Naive B cell (primary cell): ENCODE measurements around the gene SIGLEC10. TPM values are rescaled to one million over a fixed set of nuclear protein-coding genes. Genes with fewer than 3 reads are reported as not detected.
A peak's percentile ranks its signal among the peaks of the same experiment; 100 is the strongest.
"Not testable (repeated sequence)": the region's sequence is repeated elsewhere in the genome, so short reads cannot be mapped to it uniquely, and the experiment has no call there.

Source experiments
- ATAC-seq, 2 donors: fragments of 150-1000 bp; cut with Tn5 transposase; 2 replicates each; pipeline ENCODE4 v1.10.0; 2021; ENCODE audit warnings: low read depth in 2 of 2, mild to moderate bottlenecking in 2 of 2, moderate library complexity in 2 of 2
- DNase-seq: peaks from one replicate; pipeline ENCODE4 v3.0.0; 2022
- H3K27ac Mint-ChIP-seq, 6 donors: one replicate each; pipeline ENCODE4 v1.8.0; 2020 to 2022; ENCODE audit warnings: mild to moderate bottlenecking in 6 of 6, mixed read lengths in 6 of 6, moderate library complexity in 5 of 6, inconsistent platforms in 2 of 6
- H3K27me3 Mint-ChIP-seq, 3 donors: one replicate each; pipeline ENCODE4 v1.8.0; 2021 to 2022; ENCODE audit warnings: mixed read lengths in 3 of 3, mild to moderate bottlenecking in 1 of 3
- H3K36me3 Mint-ChIP-seq, 2 donors: one replicate each; pipeline ENCODE4 v1.8.0; 2020 to 2022; ENCODE audit warnings: mixed read lengths in 2 of 2, inconsistent platforms in 1 of 2, mild to moderate bottlenecking in 1 of 2
- H3K4me1 Mint-ChIP-seq, 3 donors: one replicate each; pipeline ENCODE4 v1.8.0; 2020 to 2022; ENCODE audit warnings: mixed read lengths in 3 of 3, inconsistent platforms in 1 of 3, mild to moderate bottlenecking in 1 of 3, moderate library complexity in 1 of 3
- H3K4me3 Mint-ChIP-seq, 8 donors: one replicate each; pipeline ENCODE4 v1.8.0; 2020 to 2022; ENCODE audit warnings: mild to moderate bottlenecking in 8 of 8, mixed read lengths in 8 of 8, moderate library complexity in 8 of 8, inconsistent platforms in 2 of 8
- H3K9me3 Mint-ChIP-seq, 7 donors: one replicate each; pipeline ENCODE4 v1.8.0; 2020 to 2022; ENCODE audit warnings: mixed read lengths in 7 of 7, mild to moderate bottlenecking in 5 of 7, inconsistent platforms in 2 of 7, moderate library complexity in 1 of 7
- polyA plus RNA-seq, 6 donors: library from polyadenylated mRNA; unstranded; fragments of 300-500 nt; fragmentation: Illumina TruSeq; gene quantifications; one replicate each; pipeline ENCODE4 v1.2.3, GENCODE V29; 2021; ENCODE audit warnings: low read depth in 6 of 6

The SIGLEC10 gene
- polyA plus RNA-seq, 6 donors from 2014 or later: 43.9 to 75.2 (median 55.8) TPM

DNA sequence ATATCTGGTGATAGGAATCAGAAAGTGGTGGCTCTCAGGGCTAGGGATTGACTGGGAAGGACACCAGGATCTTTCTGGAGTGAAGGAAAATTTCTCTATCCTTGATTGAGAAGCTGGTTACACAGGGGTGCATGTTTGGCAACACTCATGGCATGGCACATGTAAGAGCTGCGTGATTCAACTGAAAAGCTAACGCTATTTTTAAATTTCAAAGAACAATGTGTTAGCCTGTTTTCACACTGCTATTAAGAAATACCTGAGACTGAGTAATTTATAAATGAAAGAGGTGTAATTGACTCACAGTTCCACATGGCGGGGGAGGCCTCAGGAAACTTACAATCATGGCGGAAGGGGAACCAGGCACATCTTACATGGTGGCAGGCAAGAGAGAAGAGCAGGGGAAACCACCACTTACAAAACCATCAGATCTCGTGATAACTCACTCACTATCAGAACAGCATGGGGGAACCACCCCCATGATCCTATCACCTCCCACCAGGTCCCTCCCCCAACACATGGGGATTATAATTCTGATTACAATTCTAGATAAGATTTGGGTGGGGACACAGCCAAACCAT is 33.4 kb upstream of the SIGLEC10 start:
- DNase-seq (no peak), ATAC-seq (no peak)
- H3K4me1 Mint-ChIP-seq: peaks cover 6 to 10% (median 8%) of the 10 kb centered on the region in 3 donors
- no peak overlapping the region for H3K27ac Mint-ChIP-seq
- peaks cover 5 to 8% of the 10 kb centered on the region in 2 donors for H3K36me3 Mint-ChIP-seq
- peaks cover 0 to 19% (median 6%) of the 10 kb centered on the region in 7 donors for H3K9me3 Mint-ChIP-seq
- H3K4me3 Mint-ChIP-seq: no peak overlapping the region
- peaks cover 50 to 63% (median 51%) of the 10 kb centered on the region in 3 donors for H3K27me3 Mint-ChIP-seq

- Mint-ChIP-seq H3K36me3 (peaks cover 5 to 8% of the 10 kb centered on the region in 2 donors), H3K9me3 (peaks cover 0 to 19% (median 6%) of the 10 kb centered on the region in 7 donors), H3K4me1 (peaks cover 6 to 10% (median 8%) of the 10 kb centered on the region in 3 donors), H3K27ac (no peak overlapping the region), H3K4me3 (peak overlapping the region in 1 of 8 donors; percentile 63), H3K27me3 (peaks cover 42 to 66% (median 45%) of the 10 kb centered on the region in 3 donors)
- DNase-seq (no peak), ATAC-seq (no peak)
Measured at GRCh38 chr19:51448411-51449016, 31.1 kb upstream of the SIGLEC10 start.

DNA sequence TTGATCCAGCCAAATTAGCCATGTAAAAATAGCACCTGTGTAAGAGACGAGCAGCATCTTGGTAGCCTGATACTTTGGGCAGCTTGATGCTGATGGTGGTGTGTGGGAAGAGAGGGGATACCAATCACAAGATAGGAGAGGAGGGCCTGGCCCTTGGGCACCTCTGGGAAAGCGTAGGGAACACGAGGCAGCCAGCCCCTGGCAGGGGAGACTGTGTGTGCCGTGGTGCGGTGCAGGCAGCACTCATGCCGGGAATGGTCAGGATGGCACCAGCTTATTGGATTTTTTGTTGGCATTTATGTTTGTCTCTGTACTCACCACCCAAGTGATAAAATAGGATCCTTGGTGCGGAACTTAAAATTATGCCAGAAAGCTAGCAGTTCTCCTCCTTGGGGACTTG is 30.6 kb upstream of the SIGLEC10 start:
- H3K4me3 Mint-ChIP-seq: no peak overlapping the region
- peaks cover 42 to 65% (median 42%) of the 10 kb centered on the region in 3 donors for H3K27me3 Mint-ChIP-seq
- H3K4me1 Mint-ChIP-seq: peaks cover 7 to 14% (median 8%) of the 10 kb centered on the region in 3 donors
- no peak overlapping the region for H3K27ac Mint-ChIP-seq
- peaks cover 0 to 19% (median 6%) of the 10 kb centered on the region in 7 donors for H3K9me3 Mint-ChIP-seq
- DNase-seq: no peak
- H3K36me3 Mint-ChIP-seq: peaks cover 5 to 8% of the 10 kb centered on the region in 2 donors
- ATAC-seq: no peak

- Mint-ChIP-seq H3K4me1 (peaks cover 11 to 19% (median 12%) of the 10 kb centered on the region in 3 donors), H3K9me3 (peaks cover 0 to 19% (median 6%) of the 10 kb centered on the region in 7 donors), H3K27me3 (peaks cover 42 to 64% (median 42%) of the 10 kb centered on the region in 3 donors)
- not testable (repeated sequence) for H3K4me3 Mint-ChIP-seq, ATAC-seq, H3K27ac Mint-ChIP-seq, H3K36me3 Mint-ChIP-seq, DNase-seq
Measured at GRCh38 chr19:51447510-51447909, 30.1 kb upstream of the SIGLEC10 start.

DNA sequence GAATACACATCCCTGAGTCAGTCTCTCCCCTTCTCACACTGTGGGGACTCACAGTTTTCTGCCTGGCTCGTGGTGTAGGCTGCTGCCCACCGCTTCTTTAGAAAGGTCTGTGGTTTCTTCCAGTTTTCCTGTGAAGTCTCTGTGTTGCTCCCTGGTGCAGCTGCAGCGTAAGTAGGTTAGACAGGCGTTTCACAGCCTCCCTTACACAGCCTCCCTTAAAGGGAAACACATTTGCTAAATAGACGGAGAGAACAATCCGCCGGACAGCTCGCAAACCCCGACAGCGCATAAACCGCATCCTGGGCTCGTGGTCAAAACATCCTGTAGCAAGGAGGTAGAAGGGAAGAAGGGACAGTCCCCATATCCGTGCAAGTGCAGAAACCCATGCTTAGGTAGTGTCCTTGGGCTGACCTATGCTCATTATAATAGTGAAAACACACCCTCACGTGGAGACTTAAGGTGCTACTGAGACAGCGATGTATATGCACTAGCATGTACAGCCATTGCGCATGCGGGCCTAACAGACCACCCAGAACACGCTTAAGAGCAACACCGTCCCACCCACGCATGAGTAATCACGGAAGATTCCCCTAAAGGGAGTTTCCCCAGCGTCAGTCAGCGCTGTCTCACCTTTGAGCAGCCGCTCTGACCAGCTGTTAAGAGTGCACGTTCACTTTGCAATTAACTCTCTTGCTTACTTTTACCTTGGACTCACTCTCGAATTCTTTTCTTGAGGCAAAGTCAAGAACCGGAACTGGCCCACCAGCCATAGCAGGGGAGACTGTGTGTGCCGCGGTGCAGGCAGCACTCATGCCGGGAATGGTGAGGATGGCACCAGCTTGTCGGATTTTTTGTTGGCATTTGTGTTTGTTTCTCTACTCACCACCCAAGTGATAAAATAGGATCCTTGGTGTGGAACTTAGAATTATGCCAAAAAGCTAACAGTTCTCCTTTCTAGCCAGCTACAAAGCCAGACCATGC is 24.3 kb upstream of the SIGLEC10 start:
- ATAC-seq (peak; percentile 83 to 86), DNase-seq (peak; percentile 80)
- Mint-ChIP-seq H3K36me3 (no peaks in the 10 kb centered on the region), H3K4me1 (peaks cover 25 to 38% (median 38%) of the 10 kb centered on the region in 3 donors), H3K27ac (peak overlapping the region; percentile 17 to 97 (median 94)), H3K27me3 (peaks cover 6 to 24% (median 14%) of the 10 kb centered on the region in 3 donors), H3K4me3 (peak overlapping the region; percentile 48 to 85 (median 74)), H3K9me3 (peaks cover 0 to 3% (median 0%) of the 10 kb centered on the region in 7 donors)

GRCh38 chr19:51440846-51441409 is 23.5 kb upstream of the SIGLEC10 start:
- no peaks in the 10 kb centered on the region for H3K36me3 Mint-ChIP-seq
- ATAC-seq (no peak), DNase-seq (no peak)
- H3K9me3 Mint-ChIP-seq: no peaks in the 10 kb centered on the region
- peak overlapping the region; percentile 4 to 97 (median 94) for H3K27ac Mint-ChIP-seq
- H3K4me3 Mint-ChIP-seq: peak overlapping the region in 6 of 8 donors; percentile 48 to 81 (median 74)
- H3K27me3 Mint-ChIP-seq: peaks cover 9 to 29% (median 12%) of the 10 kb centered on the region in 3 donors
- H3K4me1 Mint-ChIP-seq: peaks cover 25 to 38% (median 38%) of the 10 kb centered on the region in 3 donors

DNA sequence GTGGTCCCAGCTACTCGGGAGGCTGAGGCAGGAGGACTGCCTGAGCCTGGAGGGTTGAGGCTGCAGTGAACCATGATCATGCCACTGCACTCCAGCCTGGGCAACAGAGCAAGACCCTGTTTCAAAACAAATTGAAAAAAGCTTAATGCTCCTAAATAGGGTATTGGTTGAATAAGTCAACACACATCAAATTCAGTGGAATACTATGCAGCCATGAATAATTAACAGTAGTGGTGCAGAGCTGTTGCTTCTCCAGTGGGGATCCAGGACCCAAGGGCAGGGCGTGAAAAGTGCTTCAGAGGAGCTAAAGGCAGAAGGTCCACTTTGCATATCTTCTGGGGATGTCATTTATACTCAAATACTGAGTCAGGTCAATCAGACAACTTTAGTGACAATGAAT is 22.6 kb upstream of the SIGLEC10 start:
- Mint-ChIP-seq H3K27ac (peak overlapping the region in 4 of 6 donors; percentile 38 to 91 (median 90)), H3K4me3 (peak overlapping the region in 1 of 8 donors; percentile 12), H3K27me3 (peaks cover 8 to 21% (median 9%) of the 10 kb centered on the region in 3 donors), H3K9me3 (no peaks in the 10 kb centered on the region), H3K4me1 (peaks cover 25 to 38% (median 38%) of the 10 kb centered on the region in 3 donors), H3K36me3 (no peaks in the 10 kb centered on the region)
- ATAC-seq: no peak
- no peak for DNase-seq

- peak overlapping the region in 2 of 6 donors; percentile 32 to 51 for H3K27ac Mint-ChIP-seq
Measured at GRCh38 chr19:51439021-51439465, 21.6 kb upstream of the SIGLEC10 start.

DNA sequence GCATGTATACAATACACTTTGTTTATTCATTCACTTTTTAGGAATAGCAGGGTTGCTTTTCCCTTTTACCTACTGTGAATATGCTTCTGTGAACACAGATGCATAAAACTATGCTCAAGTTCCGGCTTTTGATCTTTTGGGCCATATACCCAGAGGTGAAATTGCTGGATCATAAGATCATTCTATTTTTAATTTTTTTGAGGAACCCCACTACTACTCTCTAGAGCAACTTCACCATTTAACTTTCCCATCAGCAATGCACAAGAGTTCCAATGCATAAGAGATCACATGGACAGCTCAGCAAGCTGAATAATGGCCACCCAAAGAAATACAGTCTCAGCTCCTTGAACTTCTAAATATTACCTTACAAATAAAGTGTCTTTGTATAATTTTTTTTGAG is 17.0 kb upstream of the SIGLEC10 start:
- Mint-ChIP-seq H3K27ac (no peak overlapping the region), H3K9me3 (no peaks in the 10 kb centered on the region), H3K4me3 (no peak overlapping the region), H3K36me3 (no peaks in the 10 kb centered on the region), H3K27me3 (peaks cover 9 to 20% (median 12%) of the 10 kb centered on the region in 3 donors), H3K4me1 (peaks cover 5 to 11% (median 9%) of the 10 kb centered on the region in 3 donors)
- DNase-seq (no peak), ATAC-seq (no peak)

More at GRCh38 chr19:51439021-51439465, 21.6 kb upstream of the SIGLEC10 start:
- no peaks in the 10 kb centered on the region for H3K36me3 Mint-ChIP-seq
- H3K4me1 Mint-ChIP-seq: peaks cover 25 to 38% (median 38%) of the 10 kb centered on the region in 3 donors
- H3K27me3 Mint-ChIP-seq: peaks cover 8 to 19% (median 9%) of the 10 kb centered on the region in 3 donors
- DNase-seq (peak; percentile 57), ATAC-seq (peak in 1 of 2 donors; percentile 33)
- no peak overlapping the region for H3K4me3 Mint-ChIP-seq
- H3K9me3 Mint-ChIP-seq: no peaks in the 10 kb centered on the region

GRCh38 chr19:51433043-51433442 is 15.6 kb upstream of the SIGLEC10 start:
- no peaks in the 10 kb centered on the region for H3K9me3 Mint-ChIP-seq
- H3K36me3 Mint-ChIP-seq: no peaks in the 10 kb centered on the region
- H3K4me1 Mint-ChIP-seq: peaks cover 0 to 2% (median 0%) of the 10 kb centered on the region in 3 donors
- H3K4me3 Mint-ChIP-seq: no peak overlapping the region
- ATAC-seq: no peak
- H3K27ac Mint-ChIP-seq: no peak overlapping the region
- H3K27me3 Mint-ChIP-seq: peaks cover 9 to 15% (median 14%) of the 10 kb centered on the region in 3 donors
- no peak for DNase-seq

DNA sequence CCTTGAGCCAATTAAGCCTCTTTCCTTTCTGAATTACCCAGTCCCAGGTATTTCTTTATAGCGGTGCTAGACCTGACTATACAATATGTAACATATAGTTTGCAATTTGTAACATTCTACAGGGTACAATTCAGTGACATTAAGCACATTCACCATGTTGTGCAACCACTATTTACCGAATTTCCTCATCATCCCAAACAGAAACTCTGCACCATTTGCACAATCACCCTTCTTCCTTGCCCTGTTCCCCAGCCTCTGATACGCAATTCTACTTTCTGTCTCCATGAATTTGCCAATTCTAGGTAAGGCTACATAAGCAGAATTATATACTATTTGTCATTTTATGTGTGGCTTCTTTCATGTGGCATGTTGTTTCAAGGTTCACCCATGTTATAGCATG is 13.7 kb upstream of the SIGLEC10 start:
- DNase-seq: no peak
- no peaks in the 10 kb centered on the region for H3K4me1 Mint-ChIP-seq
- ATAC-seq: no peak
- no peaks in the 10 kb centered on the region for H3K9me3 Mint-ChIP-seq
- peak overlapping the region in 1 of 8 donors; percentile 57 for H3K4me3 Mint-ChIP-seq
- H3K27ac Mint-ChIP-seq: no peak overlapping the region
- peaks cover 9 to 16% (median 13%) of the 10 kb centered on the region in 3 donors for H3K27me3 Mint-ChIP-seq
- H3K36me3 Mint-ChIP-seq: no peaks in the 10 kb centered on the region

DNA sequence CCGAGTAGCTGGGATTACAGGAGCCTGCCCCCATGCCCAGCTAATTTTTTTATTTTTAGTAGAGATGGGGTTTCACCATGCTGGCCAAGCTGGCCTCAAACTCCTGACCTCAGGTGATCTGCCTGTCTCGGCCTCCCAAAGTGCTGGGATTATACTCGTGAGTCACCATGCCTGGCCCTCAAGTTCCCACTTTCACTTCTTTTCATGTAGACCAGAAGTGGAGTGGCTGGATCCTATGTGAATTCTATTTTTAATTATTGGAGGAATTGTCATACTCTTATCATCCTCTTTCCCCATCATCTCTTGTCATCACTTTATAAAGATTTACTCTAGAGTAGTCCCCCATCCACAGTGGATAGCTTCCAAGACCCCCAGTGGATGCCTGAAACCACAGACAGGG is 12.8 kb upstream of the SIGLEC10 start:
- H3K9me3 Mint-ChIP-seq: no peaks in the 10 kb centered on the region
- no peaks in the 10 kb centered on the region for H3K4me1 Mint-ChIP-seq
- peaks cover 9 to 21% (median 16%) of the 10 kb centered on the region in 3 donors for H3K27me3 Mint-ChIP-seq
- no peak overlapping the region for H3K4me3 Mint-ChIP-seq
- ATAC-seq (no peak), DNase-seq (no peak)
- H3K27ac Mint-ChIP-seq: no peak overlapping the region
- H3K36me3 Mint-ChIP-seq: no peaks in the 10 kb centered on the region
